ENCODE data around the gene TSC2.

TSC2 gene

GRCh38 chr16:2047330-2048115, at the start of gene TSC2, which contains the start of gene NTHL1:
Gene TSC2 (plus strand): TSS chr16:2047985. CDS start chr16:2048616, 631 bp downstream.
Gene NTHL1 (minus strand): TSS chr16:2047834. CDS start chr16:2047823, 11 bp downstream.
- peak; percentile 88 for DNase-seq (ENCODE audit: low read depth)

GRCh38 chr16:1998360-1998835, 49.4 kb upstream of the TSC2 start:
- no peak for DNase-seq (ENCODE audit: low read depth)

GRCh38 chr16:1998852-1999801, 48.7 kb upstream of the TSC2 start:
- no peak for DNase-seq (ENCODE audit: low read depth)

GRCh38 chr16:1999866-2000514, 47.8 kb upstream of the TSC2 start:
- DNase-seq (ENCODE audit: low read depth), result no peak

- no peak for DNase-seq (ENCODE audit: low read depth)
Measured at GRCh38 chr16:2001035-2001434, 46.8 kb upstream of the TSC2 start.

- no peak for DNase-seq (ENCODE audit: low read depth)
Measured at GRCh38 chr16:2001456-2002355, 46.1 kb upstream of the TSC2 start.

- no peak for DNase-seq (ENCODE audit: low read depth)
Measured at GRCh38 chr16:2002406-2003230, 45.2 kb upstream of the TSC2 start.

- no peak for DNase-seq (ENCODE audit: low read depth)
Measured at GRCh38 chr16:2003231-2003826, 44.5 kb upstream of the TSC2 start.

GRCh38 chr16:2003827-2004641, 43.8 kb upstream of the TSC2 start:
- peak; percentile 78 for DNase-seq (ENCODE audit: low read depth)

GRCh38 chr16:2004795-2005517, 42.8 kb upstream of the TSC2 start:
- DNase-seq (ENCODE audit: low read depth), result no peak

- no peak for DNase-seq (ENCODE audit: low read depth)
Measured at GRCh38 chr16:2005646-2006045, 42.1 kb upstream of the TSC2 start.

GRCh38 chr16:2006317-2006716, 41.5 kb upstream of the TSC2 start:
- DNase-seq (ENCODE audit: low read depth), result no peak

GRCh38 chr16:2007081-2007836, 40.5 kb upstream of the TSC2 start:
- no peak for DNase-seq (ENCODE audit: low read depth)

GRCh38 chr16:2008009-2008526, 39.7 kb upstream of the TSC2 start:
- DNase-seq (ENCODE audit: low read depth), result no peak

GRCh38 chr16:2008631-2009163, 39.1 kb upstream of the TSC2 start:
- DNase-seq (ENCODE audit: low read depth), result no peak

GRCh38 chr16:2009164-2009711, 38.5 kb upstream of the TSC2 start:
- no peak for DNase-seq (ENCODE audit: low read depth)

Measured in activated T-helper 1 cell treated with Interleukin-2 at 50 U/mL for 16 hours (primary cell).